GM23248 (cell line): Measurements from ENCODE around the gene MBNL1.

Source experiments
- EZH2 ChIP-seq: fragments of 200-600 bp; sonication (generic); IDR thresholded peaks from 2 replicates; pipeline ENCODE4 v1.6.1; 2018; ENCODE audit warnings: antibody characterized with exemption, mild to moderate bottlenecking; ENCODE audit not compliant: insufficient read depth, poor library complexity, severe bottlenecking
- EZH2phosphoT487 ChIP-seq: fragments of 200-600 bp; sonication (generic); IDR thresholded peaks from 2 replicates; pipeline ENCODE4 v1.6.1; 2018; ENCODE audit warnings: antibody characterized with exemption, moderate library complexity, mild to moderate bottlenecking, low read depth; ENCODE audit not compliant: insufficient read depth

DNA sequence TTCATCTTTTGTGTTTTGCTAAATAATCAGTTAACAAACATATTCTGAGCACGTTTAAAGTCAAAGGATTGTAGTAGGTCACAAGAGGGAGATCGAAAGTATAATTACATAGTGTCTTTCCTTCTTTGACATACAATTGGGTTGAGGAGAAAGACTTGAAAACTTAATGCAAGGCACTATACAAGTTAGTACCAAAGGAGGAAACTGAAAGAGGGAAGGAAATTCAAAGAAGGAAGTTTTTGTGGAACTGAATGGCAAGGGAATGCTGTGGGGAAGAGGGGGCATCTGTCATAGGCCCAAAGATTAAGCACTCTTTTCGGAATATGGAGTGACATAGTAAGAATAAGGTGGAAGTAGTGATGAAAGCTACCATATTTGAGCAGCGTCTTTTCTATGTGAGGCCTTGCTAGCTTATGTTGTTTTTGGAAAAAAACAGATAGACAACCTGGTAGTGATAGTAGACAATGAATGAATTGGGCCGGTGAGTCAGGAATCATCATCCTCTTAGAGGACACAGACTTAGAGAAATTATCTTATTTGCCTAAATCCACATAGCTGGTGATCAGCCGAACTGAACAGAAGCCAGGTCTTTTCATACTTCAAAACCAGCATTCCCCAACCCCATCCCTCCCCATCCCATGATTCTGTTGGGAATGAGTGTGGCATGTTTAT is 10.2 kb downstream of the MBNL1 start:
- TF ChIP-seq EZH2 (no peak), EZH2phosphoT487 (no peak)
